ENCODE data around the gene JAZF1. TPM values are rescaled to one million over a fixed set of nuclear protein-coding genes. Genes with fewer than 3 reads are reported as not detected.

The JAZF1 gene
- total RNA-seq, 2 experiments from 2014 or later, result 3.3 to 4.0 TPM

DNA sequence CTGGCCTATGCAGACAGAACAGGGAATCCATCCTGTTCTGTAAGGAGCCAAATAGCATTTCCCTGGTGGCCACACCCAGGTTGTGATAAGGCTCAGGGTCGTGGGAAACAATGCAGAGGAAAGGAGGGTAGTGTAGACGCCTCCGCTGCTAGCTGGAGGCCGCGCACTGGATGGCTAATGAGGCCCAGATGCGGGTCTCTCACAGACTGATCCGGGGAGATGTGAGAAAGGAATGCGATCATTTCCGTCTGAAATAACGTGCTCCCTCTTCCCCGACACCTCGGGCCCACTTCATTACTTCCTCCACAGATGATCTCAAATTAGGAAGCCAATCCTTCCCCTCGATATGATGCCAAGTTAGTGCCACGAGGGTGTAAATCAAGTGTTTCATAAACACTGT is 237.4 kb downstream of the JAZF1 start:
- H3K4me3 Mint-ChIP-seq, result no peak overlapping the region
- H3K4me1 Mint-ChIP-seq (ENCODE audit: low read depth), result no peaks in the 10 kb centered on the region
- H3K27me3 Mint-ChIP-seq, result no peaks in the 10 kb centered on the region
- intact Hi-C loops (cut with micrococcal nuclease), result no loop called here
- ATAC-seq (no peak), DNase-seq (no peak)
- CTCF ChIA-PET, result no interaction called here
- no peak overlapping the region for H3K27ac Mint-ChIP-seq
- POLR2A ChIA-PET, result no interaction called here
- H3K9me3 Mint-ChIP-seq, result peaks cover 2% of the 10 kb centered on the region
- no peaks in the 10 kb centered on the region for H3K36me3 Mint-ChIP-seq (ENCODE audit: low read depth)
- no peak for TF ChIP-seq CTCF (IDR thresholded peaks at IDR 0.05)

DNA sequence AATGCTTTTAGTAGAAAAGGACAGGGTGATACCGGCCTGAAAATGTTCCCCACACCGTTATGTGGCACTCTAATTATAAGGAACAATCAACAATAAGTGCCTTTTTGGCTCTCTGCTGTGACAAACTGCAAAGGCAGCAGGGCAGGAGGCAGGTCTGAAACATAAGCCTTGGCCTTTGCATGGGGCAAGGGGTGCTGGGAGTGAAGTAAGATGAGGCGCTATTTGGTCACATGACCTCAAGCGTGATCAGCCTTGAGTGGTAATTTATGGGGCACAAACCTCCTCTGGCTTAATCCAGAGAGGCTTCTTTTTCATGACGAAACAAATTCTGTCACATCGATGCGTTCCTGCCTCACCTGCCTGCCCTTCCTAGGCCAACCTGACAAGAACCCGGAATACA is 237.9 kb downstream of the JAZF1 start:
- ChIA-PET CTCF (no interaction called here), POLR2A (no interaction called here)

DNA sequence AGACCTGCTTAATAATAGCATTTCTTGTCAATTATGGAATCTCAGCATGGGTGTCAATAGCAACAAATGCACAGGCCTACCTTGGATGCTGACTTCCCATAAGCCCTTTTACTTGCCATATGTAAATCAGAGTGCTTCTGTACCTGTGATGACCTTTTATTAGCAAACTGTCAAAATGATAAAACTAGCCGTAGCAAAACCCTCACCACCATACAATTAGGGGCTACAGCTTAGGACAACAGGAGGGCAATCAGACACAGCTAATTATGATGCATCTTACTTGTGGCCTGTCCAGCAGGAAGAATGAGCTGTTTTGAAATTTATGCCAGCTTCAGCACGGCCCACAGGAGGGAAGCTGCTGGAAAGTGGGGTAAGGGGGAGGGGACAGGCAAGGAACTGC is 239.1 kb downstream of the JAZF1 start:
- H3K4me3 Mint-ChIP-seq, result no peak overlapping the region
- DNase-seq (no peak), ATAC-seq (no peak)
- POLR2A ChIA-PET, result no interaction called here
- H3K27me3 Mint-ChIP-seq, result no peaks in the 10 kb centered on the region
- H3K4me1 Mint-ChIP-seq (ENCODE audit: low read depth), result no peaks in the 10 kb centered on the region
- no peaks in the 10 kb centered on the region for H3K36me3 Mint-ChIP-seq (ENCODE audit: low read depth)
- no peak for TF ChIP-seq CTCF (IDR thresholded peaks at IDR 0.05)
- intact Hi-C loops (cut with micrococcal nuclease), result no loop called here
- CTCF ChIA-PET, result interaction anchor here (1.1 to 1.6 kb wide), 2 partner anchors 21 to 79 kb away, joined by 4 read pairs; no protein-coding TSS in a partner anchor
- H3K9me3 Mint-ChIP-seq, result peaks cover 2% of the 10 kb centered on the region
- H3K27ac Mint-ChIP-seq, result no peak overlapping the region

More for the DNA sequence above, 237.9 kb downstream of the JAZF1 start:
- ATAC-seq (no peak), DNase-seq (no peak)
- TF ChIP-seq CTCF (IDR thresholded peaks at IDR 0.05), result no peak
- no peaks in the 10 kb centered on the region for H3K4me1 Mint-ChIP-seq (ENCODE audit: low read depth)
- H3K36me3 Mint-ChIP-seq (ENCODE audit: low read depth), result no peaks in the 10 kb centered on the region
- H3K9me3 Mint-ChIP-seq, result peaks cover 2% of the 10 kb centered on the region
- intact Hi-C loops (cut with micrococcal nuclease), result no loop called here
- no peak overlapping the region for H3K4me3 Mint-ChIP-seq
- no peak overlapping the region for H3K27ac Mint-ChIP-seq
- no peaks in the 10 kb centered on the region for H3K27me3 Mint-ChIP-seq

DNA sequence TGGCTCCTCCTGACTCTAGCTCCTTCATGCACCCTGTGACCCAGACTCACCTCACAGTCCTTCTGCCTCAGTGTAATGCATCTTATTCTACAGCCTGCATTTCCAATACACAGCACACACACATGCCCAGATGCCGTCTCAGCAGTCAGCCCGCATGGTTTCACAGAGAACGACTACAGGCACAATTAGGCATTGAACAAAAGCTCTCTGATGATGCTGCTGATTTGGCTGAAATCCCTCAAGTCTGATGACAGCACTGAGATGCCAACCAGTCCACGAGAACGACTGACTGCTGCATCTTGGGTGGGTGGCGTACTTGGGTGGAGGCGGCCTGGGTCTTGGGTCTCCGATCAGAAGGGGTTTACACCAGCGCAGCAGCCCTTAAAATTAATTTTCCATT is 240.3 kb downstream of the JAZF1 start:
- DNase-seq (no peak), ATAC-seq (no peak)
- ChIA-PET CTCF (interaction anchor here (1.6 kb wide), 1 partner anchor 19 kb away, joined by 4 read pairs; no protein-coding TSS in a partner anchor), POLR2A (no interaction called here)
- no peaks in the 10 kb centered on the region for H3K4me1 Mint-ChIP-seq (ENCODE audit: low read depth)
- no peaks in the 10 kb centered on the region for H3K36me3 Mint-ChIP-seq (ENCODE audit: low read depth)
- no peaks in the 10 kb centered on the region for H3K27me3 Mint-ChIP-seq
- intact Hi-C loops (cut with micrococcal nuclease), result no loop called here
- H3K27ac Mint-ChIP-seq, result no peak overlapping the region
- peaks cover 2% of the 10 kb centered on the region for H3K9me3 Mint-ChIP-seq
- TF ChIP-seq CTCF (IDR thresholded peaks at IDR 0.05), result no peak
- H3K4me3 Mint-ChIP-seq, result no peak overlapping the region

DNA sequence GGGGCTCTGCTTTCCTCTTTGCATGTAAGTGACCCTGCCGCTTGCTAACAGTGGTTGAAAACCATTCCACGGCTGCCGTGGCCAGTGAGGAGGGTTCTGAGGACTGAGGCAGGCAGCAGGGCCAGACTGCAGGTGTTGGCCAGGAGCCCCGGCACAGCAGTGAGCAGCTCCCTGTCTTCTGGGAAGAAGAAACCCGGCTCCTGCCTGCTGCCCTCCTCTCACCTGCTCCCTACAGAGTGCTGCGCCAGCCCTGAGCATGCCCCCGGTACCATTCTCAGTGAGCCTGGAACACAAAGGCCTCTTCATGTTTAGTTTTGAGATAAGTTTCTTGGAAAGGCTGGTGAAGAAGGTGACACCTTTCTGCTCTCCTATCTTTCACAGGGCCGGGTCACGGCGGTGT is 240.7 kb downstream of the JAZF1 start:
- intact Hi-C loops (cut with micrococcal nuclease), result no loop called here
- Mint-ChIP-seq H3K27ac (no peak overlapping the region), H3K4me1 (ENCODE audit: low read depth) (no peaks in the 10 kb centered on the region), H3K9me3 (peaks cover 2% of the 10 kb centered on the region), H3K4me3 (no peak overlapping the region), H3K36me3 (ENCODE audit: low read depth) (no peaks in the 10 kb centered on the region), H3K27me3 (no peaks in the 10 kb centered on the region)
- DNase-seq (no peak), ATAC-seq (no peak)
- POLR2A ChIA-PET, result no interaction called here
- CTCF ChIA-PET, result no interaction called here
- TF ChIP-seq CTCF (IDR thresholded peaks at IDR 0.05), result no peak

All from activated CD8-positive, alpha-beta T cell treated with anti-CD3 and anti-CD28 coated beads for 36 hours (primary cell).